Measurements from ENCODE around the gene IQCF2.
"Not testable (repeated sequence)": the region's sequence is repeated elsewhere in the genome, so short reads cannot be mapped to it uniquely, and the experiment has no call there.

The IQCF2 gene

DNA sequence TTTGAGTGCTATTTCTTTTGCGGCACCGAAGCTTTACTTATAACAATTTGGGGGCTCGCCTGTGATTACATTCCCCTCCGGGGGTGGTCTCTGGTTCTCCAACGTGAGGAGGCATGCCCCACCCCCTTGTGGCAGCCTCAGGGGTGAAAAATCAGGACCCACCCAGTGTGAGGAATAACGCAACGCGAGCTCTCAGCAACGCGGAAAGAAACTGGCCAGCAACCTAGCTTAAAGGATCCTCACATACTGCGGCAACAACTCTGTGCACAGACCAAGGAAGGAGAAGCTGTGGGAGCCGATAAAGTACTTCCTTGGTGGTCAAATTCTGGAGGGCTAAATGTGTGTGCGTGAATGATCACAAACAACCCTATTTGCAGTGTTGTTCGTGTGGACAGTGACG, 36.0 kb downstream of the IQCF2 start:
- DNase-seq (ENCODE audit: low read depth, low spot score) = no peak
- TF ChIP-seq, protein P1, sequence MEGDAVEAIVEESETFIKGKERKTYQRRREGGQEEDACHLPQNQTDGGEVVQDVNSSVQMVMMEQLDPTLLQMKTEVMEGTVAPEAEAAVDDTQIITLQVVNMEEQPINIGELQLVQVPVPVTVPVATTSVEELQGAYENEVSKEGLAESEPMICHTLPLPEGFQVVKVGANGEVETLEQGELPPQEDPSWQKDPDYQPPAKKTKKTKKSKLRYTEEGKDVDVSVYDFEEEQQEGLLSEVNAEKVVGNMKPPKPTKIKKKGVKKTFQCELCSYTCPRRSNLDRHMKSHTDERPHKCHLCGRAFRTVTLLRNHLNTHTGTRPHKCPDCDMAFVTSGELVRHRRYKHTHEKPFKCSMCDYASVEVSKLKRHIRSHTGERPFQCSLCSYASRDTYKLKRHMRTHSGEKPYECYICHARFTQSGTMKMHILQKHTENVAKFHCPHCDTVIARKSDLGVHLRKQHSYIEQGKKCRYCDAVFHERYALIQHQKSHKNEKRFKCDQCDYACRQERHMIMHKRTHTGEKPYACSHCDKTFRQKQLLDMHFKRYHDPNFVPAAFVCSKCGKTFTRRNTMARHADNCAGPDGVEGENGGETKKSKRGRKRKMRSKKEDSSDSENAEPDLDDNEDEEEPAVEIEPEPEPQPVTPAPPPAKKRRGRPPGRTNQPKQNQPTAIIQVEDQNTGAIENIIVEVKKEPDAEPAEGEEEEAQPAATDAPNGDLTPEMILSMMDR (IDR thresholded peaks at IDR 0.05; ENCODE audit: insufficient read depth, low read length, missing control alignments) = no peak
- no peak overlapping the region for H3K4me3 ChIP-seq (ENCODE audit: low read depth, low read length)
- POLR2A ChIA-PET = no interaction called here
- CTCF ChIA-PET = no interaction called here

- H3K4me3 ChIP-seq (ENCODE audit: low read depth, low read length); POLR2A ChIA-PET; CTCF ChIA-PET; DNase-seq (ENCODE audit: low read depth, low spot score): not testable (repeated sequence)
Measured at GRCh38 chr3:51900043-51900442, 38.6 kb downstream of the IQCF2 start.

- CTCF ChIA-PET; H3K4me3 ChIP-seq (ENCODE audit: low read depth, low read length); POLR2A ChIA-PET; DNase-seq (ENCODE audit: low read depth, low spot score): not testable (repeated sequence)
Measured at GRCh38 chr3:51902361-51902760, 40.9 kb downstream of the IQCF2 start.

- DNase-seq (ENCODE audit: low read depth, low spot score) = no peak
- CTCF ChIA-PET = no interaction called here
- POLR2A ChIA-PET = no interaction called here
- H3K4me3 ChIP-seq (ENCODE audit: low read depth, low read length) = no peak overlapping the region
- TF ChIP-seq, protein P1 (IDR thresholded peaks at IDR 0.05; ENCODE audit: insufficient read depth, low read length, missing control alignments) = no peak
Measured at GRCh38 chr3:51904034-51904823, 42.8 kb downstream of the IQCF2 start.

GRCh38 chr3:51908026-51908425, 46.6 kb downstream of the IQCF2 start:
- ChIA-PET CTCF (no interaction called here), POLR2A (no interaction called here)
- TF ChIP-seq, protein P1 (IDR thresholded peaks at IDR 0.05; ENCODE audit: insufficient read depth, low read length, missing control alignments) = no peak
- H3K4me3 ChIP-seq (ENCODE audit: low read depth, low read length) = no peak overlapping the region
- DNase-seq (ENCODE audit: low read depth, low spot score) = no peak
